ENCODE measurements around the gene CDKN2B-AS1. TPM values are rescaled to one million over a fixed set of nuclear protein-coding genes. Genes with fewer than 3 reads are reported as not detected.
"Not testable (repeated sequence)": the region's sequence is repeated elsewhere in the genome, so short reads cannot be mapped to it uniquely, and the experiment has no call there.

CDKN2B-AS1 gene
- not detected in 2 replicates for total RNA-seq (2014; rRNA removed; shearing (Covaris generic); ENCODE audit: low replicate concordance)

DNA sequence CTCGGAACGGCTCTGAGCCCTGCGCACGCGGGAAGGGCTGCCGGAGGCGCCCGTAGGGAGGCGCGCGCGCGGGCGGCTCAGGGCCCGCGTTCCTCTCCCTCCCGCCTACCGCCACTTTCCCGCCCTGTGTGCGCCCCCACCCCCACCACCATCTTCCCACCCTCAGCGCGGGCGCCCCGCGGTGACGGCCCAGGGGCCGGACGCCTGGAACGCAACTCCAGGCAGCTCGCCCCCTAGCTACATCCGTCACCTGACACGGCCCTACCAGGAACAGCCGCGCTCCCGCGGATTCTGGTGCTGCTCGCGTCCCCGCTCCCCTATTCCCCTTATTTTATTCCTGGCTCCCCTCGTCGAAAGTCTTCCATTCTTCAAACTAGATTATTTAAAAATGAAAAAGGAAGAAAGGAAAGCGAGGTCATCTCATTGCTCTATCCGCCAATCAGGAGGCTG lies at the start of gene CDKN2B-AS1:
TSS of gene CDKN2B-AS1 (plus strand) at position 236 of the 450 bp plus-strand sequence.
- in situ Hi-C loops (cut with HindIII; ENCODE audit: low pct_unique_long_range_greater_than_20kb, low sequenced_read_pairs) = no loop called here
- DNase-seq (ENCODE audit: low read depth) = no peak

DNA sequence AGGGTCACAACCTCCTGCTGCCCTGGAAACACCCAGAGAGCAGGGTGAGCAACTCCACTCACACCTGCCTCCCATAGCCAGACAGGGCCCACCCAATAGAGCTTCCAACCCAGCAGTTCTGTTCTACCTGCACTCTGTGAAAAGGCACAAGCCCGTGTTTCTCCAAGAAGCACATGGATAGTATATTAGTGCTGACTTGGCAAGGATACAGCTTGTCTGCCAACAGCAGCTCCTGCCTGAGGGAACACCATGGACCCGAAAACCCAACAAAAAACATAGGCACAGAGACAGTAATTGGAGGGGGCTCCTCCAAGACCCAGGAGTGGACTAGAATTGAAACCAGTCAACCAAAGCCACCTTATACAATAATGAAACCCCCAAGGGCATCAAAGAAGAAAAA lies 49.0 kb upstream of the CDKN2B-AS1 start:
- no peak for DNase-seq (ENCODE audit: low read depth)
- in situ Hi-C loops (cut with HindIII; ENCODE audit: low pct_unique_long_range_greater_than_20kb, low sequenced_read_pairs) = no loop called here

DNA sequence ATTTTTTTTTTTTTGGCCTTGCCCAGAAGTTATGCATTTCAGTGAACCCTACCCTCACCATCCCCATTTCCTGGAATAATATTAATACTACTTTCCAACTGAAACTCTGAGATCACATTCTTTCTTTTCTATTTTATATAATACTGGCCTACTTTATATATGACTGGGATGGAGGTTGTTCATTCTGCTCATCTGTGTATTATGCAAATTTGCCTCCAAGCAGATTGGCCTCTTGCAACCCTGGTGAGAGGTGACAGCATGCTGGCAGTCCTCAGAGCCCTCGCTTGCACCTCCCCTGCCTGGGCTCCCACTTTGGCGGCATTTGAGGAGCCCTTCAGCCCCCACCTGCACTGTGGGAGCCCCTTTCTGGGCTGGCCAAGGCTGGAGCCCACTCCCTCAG lies 35.8 kb upstream of the CDKN2B-AS1 start:
- DNase-seq (ENCODE audit: low read depth) = no peak
- in situ Hi-C loops (cut with HindIII; ENCODE audit: low pct_unique_long_range_greater_than_20kb, low sequenced_read_pairs) = no loop called here

DNA sequence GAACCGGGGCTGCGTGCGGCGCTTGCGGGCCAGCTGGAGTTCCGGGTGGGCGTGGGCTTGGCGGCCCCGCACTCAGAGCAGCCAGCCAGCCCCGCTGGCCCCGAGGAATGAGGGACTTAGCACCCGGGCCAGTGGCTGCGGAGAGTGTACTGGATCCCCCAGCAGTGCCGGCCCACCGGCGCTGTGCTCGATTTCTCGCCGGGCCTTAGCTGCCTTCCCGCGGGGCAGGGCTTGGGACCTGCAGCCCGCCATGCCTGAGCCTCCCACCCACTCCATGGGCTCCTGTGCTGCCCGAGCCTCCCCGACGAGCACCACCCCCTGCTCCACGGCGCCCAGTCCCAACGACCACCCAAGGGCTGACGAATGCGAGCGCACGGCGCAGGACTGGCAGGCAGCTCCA lies 35.3 kb upstream of the CDKN2B-AS1 start:
- DNase-seq (ENCODE audit: low read depth); in situ Hi-C loops (cut with HindIII; ENCODE audit: low pct_unique_long_range_greater_than_20kb, low sequenced_read_pairs): not testable (repeated sequence)

DNA sequence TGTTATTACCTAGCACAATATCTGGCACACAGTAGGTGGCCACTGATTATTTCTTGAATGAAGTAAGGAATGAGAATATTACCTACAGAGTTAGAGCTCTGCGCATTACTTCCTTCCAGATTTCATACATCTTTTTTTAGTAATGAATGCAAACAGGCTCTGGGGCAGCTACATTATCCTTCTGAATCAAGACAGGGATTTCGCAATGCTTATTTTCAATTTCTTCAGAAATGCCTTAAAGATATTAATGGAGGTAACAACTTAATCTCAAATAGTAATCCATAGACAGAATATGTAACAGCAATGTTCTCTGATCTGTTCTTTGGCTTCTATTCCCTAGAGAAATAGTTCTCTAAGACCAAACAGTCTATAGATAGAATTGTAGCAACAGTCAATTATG lies 33.0 kb upstream of the CDKN2B-AS1 start:
- in situ Hi-C loops (cut with HindIII; ENCODE audit: low pct_unique_long_range_greater_than_20kb, low sequenced_read_pairs) = no loop called here
- no peak for DNase-seq (ENCODE audit: low read depth)

DNA sequence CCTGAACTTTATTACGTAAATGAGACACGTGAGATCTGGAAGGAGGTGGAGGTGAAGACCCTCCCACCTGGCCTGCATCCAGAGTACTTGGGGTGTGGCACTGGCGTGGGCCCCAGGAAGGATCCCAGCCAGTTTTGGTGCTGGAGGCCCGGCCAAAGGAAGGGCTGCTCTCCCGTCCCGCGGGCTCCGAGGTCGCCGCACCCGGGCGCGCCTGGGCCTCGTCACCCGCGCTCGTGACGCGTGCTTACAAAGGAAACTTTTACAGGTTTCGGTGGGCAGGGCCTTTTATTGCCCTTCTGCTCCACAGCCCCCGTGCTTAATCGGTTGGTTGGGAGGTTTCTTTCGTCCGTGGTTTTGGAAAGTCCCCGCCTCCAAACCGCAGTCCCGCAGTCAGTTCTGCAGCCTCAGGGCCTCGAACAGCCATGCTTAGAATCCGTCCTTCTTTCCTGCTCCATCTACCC lies 29.6 kb upstream of the CDKN2B-AS1 start:
- DNase-seq (ENCODE audit: low read depth) = no peak
- in situ Hi-C loops (cut with HindIII; ENCODE audit: low pct_unique_long_range_greater_than_20kb, low sequenced_read_pairs) = no loop called here

DNA sequence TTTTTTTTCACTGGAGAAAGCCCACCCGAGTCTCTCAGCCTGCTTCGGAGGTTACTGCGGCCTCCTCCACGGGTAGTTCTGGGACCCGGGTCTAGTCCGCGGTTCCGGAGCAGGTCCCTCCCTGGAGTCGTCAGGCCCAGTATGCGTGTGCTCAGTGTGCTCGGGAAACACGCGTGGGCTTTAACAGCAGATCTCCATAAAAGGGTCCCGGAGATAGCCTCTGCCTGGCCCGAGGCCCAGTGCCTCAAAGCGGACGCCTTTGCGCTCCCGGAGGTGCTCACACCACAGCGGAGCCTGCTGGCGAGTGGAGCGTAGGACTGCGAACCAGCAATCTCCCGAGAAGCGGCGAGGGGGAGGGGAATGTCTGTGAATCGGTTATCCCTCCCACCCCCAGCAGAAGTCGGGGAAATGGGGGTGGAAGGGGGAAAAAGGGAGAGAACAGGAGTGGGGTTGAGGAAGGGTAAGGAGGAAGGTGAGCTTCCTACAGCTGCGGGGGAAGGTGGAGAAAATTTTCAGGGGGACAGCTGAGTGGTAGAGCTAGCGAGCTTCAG lies 29.1 kb upstream of the CDKN2B-AS1 start:
- no peak for DNase-seq (ENCODE audit: low read depth)
- in situ Hi-C loops (cut with HindIII; ENCODE audit: low pct_unique_long_range_greater_than_20kb, low sequenced_read_pairs) = no loop called here

DNA sequence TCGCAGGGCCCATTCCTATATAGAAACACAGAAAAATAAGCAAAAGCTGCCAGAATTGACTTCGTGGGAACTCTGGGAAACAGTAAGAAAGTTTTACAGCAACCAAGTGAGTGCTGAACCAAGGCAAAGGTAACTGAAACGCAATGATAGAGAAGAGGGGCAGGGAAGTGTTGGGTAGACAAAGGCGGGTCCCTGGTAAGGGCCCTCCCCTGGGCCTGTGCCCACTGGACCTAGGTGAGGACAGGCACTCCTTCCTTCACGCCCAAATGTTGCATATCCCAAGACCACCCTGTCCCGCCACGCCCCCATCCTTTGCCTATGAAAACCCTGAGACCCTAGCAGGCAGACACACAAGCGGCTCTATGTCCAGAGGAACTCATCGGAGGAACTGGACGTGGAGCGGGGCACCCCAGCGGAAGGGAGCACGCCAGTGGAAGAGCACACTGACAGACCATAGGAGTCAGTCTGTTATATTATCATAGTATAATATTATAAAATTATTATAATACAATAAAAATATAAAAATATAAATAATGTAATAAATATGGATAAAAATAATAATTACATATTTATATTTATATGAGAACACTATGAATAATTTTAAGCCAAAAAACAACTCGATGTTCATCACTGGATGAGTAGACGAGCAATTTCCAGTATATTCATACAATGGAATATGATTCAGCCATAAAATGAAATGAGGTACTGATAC lies 28.3 kb upstream of the CDKN2B-AS1 start:
- DNase-seq (ENCODE audit: low read depth) = no peak
- in situ Hi-C loops (cut with HindIII; ENCODE audit: low pct_unique_long_range_greater_than_20kb, low sequenced_read_pairs) = no loop called here

DNA sequence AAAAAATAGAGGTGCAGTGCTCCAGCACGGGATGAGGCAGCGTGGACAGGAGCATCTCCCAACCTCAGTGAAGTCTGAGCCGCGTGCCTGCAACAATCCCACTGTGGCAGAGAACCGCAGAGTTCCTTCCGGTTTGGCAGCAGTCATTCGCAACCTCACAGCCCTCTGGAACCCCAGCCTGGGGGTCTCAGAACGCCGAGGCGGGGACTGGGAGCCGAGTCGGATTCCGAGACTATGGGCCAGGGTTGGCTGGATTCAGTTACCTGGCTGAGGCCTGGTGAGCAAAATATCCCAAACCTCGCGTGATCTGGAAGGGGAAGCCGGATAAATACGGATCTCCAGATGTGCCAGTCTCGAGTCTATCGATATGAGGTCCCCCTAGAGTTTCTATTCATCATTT lies 27.4 kb upstream of the CDKN2B-AS1 start:
- DNase-seq (ENCODE audit: low read depth) = no peak
- in situ Hi-C loops (cut with HindIII; ENCODE audit: low pct_unique_long_range_greater_than_20kb, low sequenced_read_pairs) = no loop called here

DNA sequence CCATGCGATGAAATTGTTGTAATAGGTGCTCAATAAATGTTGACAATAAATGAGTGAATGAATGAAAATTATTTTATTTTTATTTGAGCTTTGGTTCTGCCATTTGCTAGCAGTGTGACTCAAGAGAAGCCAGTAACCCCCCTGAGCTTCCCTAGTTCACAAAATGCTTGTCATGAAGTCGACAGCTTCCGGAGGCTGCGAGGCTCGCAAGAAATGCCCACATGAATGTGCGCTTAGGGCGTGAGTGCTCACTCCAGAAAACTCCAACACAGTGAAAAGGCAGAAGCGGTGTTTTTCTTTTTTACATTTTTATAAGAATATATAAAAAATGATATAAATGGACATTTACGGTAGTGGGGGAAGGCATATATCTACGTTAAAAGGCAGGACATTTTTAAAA lies 26.9 kb upstream of the CDKN2B-AS1 start:
- DNase-seq (ENCODE audit: low read depth) = no peak
- in situ Hi-C loops (cut with HindIII; ENCODE audit: low pct_unique_long_range_greater_than_20kb, low sequenced_read_pairs) = no loop called here

DNA sequence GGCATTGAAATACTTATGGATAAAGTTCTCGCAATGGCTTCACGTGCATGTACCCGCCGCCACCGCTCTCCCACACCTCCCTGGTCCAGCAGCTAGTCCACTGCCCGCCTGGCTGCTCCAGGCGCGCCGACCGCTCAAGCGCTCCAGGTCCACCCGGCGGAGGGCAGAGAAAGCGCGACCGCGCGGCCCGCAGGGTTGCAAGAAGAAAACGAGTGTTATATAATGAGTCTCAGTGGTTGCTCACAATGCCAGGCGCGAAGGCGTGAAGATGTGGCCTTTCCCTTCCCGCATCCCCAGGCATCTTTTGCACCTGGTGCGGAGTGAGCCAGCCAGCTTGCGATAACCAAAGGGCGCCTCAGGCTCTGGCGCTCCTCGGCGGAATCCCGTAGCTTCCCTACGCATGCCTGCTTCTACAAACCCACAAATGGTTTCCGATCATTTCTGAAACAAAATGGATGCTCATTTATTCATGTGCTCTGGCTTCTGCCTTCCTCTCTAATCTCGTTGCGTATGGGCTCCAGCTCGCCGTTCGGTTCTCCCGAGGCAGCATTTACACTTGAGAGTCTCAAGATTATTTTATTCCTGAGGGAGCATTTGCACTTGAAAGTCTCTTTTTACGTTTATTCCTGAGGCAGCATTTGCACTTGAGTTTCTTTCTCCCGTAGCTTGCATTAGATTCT lies 26.1 kb upstream of the CDKN2B-AS1 start:
- in situ Hi-C loops (cut with HindIII; ENCODE audit: low pct_unique_long_range_greater_than_20kb, low sequenced_read_pairs) = no loop called here
- DNase-seq (ENCODE audit: low read depth) = no peak

DNA sequence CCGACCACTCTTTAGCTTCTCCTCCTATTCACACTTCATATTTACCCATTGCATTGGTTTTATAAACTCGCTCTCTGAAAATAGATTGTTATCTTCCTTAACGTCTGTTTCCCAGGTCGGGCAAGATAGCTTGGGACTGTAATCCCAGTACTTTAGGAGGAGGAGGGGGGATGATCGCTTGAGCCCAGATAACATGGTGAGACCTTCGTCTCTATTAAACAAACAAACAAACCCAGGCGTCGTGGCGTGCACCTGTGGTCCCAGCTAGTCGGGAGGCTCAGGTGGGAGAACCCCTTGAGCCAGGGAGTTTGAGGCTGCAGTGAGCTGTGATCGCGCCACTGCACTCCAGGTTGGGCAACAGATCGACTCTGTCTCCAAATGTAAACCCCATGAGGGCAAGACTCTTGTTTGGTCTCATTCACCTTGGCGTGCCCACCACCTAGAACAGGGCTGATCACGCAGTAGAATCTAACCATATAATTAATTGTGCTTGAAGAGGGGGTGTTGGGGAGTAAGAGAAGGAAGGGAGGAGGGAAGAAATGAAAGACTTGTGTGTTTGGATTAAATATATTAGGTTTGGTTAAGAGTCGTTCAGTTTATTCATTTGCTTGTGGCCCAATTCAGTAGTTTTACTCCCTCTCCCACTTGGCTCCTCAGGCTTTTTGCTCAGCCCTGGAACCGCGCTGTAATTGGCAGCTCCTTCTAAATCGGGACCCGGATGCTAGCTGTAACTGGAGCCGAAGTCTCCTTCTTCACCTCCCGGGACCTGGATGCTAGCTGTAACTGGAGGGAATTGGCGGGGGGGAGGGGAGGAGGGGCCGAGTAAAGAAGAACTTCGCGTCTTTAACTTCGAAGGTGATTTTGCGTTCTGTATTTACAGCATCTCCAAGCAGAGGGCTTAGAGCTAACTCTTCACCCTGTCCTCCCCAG lies 25.3 kb upstream of the CDKN2B-AS1 start:
- no peak for DNase-seq (ENCODE audit: low read depth)
- in situ Hi-C loops (cut with HindIII; ENCODE audit: low pct_unique_long_range_greater_than_20kb, low sequenced_read_pairs) = no loop called here

DNA sequence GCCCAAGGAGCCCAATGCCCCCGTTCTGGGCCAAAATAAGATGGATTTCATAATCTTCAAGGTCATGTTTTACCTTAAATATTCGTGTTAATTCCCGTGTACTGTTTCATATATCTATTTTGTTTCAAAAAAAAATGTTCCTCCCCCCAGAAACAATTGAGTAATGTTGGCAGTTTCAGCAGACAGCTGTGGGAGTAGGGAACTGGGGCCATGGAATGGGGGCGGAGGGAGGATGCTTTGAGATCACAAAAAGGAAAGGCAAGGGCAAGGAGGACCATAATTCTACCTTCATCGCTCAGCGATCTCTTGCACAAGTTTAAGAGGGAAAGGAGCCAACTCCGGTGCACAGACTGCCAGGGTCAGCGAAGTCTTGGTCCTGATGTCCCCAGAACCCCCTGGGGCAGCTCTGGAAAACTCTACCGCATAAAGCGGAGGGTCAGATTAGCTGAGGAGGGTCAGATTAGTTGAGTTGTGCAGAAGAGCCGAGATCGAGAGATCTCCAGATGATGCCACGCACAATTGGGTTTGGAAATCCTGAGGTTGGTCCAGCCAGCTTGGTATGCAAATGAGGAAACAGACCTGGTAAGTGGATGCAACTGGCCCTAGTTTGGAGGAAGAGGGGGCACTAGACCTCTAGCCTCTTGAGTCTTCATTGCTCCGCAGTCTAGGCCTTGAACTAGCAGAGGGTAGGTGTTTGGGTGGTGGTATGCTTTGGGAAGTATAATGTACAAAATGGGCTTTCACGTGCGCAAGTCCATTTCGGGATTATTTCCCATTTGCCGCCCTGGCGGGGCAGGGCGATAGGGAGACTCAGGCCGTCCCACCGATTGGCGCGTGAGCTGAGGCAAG lies 24.4 kb upstream of the CDKN2B-AS1 start:
- no peak for DNase-seq (ENCODE audit: low read depth)
- in situ Hi-C loops (cut with HindIII; ENCODE audit: low pct_unique_long_range_greater_than_20kb, low sequenced_read_pairs) = no loop called here

DNA sequence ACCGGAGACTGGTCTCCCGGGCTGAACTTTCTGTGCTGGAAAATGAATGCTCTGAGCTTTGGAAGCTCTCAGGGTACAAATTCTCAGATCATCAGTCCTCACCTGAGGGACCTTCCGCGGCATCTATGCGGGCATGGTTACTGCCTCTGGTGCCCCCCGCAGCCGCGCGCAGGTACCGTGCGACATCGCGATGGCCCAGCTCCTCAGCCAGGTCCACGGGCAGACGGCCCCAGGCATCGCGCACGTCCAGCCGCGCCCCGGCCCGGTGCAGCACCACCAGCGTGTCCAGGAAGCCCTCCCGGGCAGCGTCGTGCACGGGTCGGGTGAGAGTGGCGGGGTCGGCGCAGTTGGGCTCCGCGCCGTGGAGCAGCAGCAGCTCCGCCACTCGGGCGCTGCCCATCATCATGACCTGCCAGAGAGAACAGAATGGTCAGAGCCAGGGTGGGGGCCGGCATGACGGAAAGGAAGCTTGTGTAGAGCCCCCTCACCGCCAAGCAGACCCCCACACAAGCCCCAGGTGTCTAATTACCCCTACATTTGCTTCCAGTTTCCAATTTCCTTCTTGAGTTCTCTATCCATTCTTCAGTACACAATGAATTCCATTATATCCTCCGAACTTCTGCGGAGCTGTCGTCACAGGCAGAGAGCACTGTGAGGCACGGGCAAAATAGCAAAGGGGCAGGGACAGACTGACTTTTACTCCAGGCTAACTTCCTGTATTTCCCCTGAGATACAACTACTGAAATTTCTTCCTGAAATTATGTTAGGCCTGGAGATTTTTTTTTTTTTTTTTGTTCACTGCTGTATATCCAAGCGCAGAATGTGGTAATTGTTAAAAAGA lies 23.6 kb upstream of the CDKN2B-AS1 start:
- in situ Hi-C loops (cut with HindIII; ENCODE audit: low pct_unique_long_range_greater_than_20kb, low sequenced_read_pairs) = no loop called here
- no peak for DNase-seq (ENCODE audit: low read depth)

DNA sequence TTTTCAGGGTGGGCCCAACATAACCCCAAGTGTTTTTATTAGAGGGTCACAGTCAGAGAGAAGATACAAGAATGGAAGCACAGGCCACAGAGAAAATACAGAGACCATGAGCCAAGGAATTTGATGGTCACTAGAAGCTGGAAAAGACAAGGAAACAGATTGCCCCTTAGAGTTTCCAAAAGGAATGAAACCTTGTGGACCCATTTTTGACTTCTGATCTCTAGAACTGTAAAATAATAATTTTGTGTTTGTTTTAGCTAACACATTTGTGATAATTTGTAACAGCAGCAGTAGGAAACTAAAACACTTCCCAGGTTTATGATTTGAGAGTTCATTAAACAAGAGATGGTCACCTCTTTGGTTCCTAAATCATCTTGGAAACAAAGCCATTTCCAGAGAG lies 22.2 kb upstream of the CDKN2B-AS1 start:
- in situ Hi-C loops (cut with HindIII; ENCODE audit: low pct_unique_long_range_greater_than_20kb, low sequenced_read_pairs) = no loop called here
- no peak for DNase-seq (ENCODE audit: low read depth)

DNA sequence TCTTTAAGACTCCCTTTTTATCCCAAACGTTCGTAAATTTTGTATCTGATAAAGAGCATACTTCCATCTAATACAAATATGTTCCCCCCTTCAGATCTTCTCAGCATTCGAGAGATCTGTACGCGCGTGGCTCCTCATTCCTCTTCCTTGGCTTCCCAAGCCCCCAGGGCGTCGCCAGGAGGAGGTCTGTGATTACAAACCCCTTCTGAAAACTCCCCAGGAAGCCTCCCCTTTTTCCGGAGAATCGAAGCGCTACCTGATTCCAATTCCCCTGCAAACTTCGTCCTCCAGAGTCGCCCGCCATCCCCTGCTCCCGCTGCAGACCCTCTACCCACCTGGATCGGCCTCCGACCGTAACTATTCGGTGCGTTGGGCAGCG lies 20.3 kb upstream of the CDKN2B-AS1 start:
- in situ Hi-C loops (cut with HindIII; ENCODE audit: low pct_unique_long_range_greater_than_20kb, low sequenced_read_pairs) = no loop called here

More for the DNA sequence above, 20.3 kb upstream of the CDKN2B-AS1 start:
- DNase-seq (ENCODE audit: low read depth) = no peak

All from Caki2 (cell line).